ENCODE results near the gene PIK3C2A.

PIK3C2A gene

DNA sequence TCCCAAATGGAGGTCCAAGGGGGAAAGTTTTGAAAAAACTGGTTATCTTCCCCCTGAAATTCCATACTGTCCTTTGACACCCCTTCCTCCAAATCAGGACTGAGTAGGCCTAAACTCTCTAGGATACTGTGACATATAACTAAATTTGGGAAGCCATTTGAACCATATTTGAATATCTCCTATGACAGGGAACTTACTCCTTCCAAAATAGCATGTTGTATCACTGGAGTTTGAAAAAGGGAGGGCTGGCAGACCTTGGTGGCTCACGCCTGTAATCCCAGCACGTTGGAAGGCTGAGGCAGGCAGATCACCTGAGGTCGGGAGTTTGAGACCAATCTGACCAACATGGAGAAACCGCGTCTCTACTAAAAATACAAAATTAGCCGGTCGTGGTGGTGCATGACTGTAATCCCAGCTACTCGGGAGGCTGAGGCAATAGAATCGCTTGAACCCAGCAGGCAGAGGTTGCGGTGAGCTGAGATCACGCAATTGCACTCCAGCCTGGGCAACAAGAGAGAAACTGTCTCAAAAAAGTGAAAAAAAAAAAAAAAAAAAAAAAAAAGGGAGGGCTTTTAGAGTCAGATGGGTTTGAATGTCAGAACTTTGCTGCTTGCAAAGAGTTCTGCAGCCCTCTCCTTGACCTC, 42.4 kb downstream of the PIK3C2A start:
- no peak for DNase-seq
- in situ Hi-C loops (cut with HindIII; ENCODE audit: low pct_ligation_motif_present, low pct_unique_long_range_greater_than_20kb, low sequenced_read_pairs): no loop called here

DNA sequence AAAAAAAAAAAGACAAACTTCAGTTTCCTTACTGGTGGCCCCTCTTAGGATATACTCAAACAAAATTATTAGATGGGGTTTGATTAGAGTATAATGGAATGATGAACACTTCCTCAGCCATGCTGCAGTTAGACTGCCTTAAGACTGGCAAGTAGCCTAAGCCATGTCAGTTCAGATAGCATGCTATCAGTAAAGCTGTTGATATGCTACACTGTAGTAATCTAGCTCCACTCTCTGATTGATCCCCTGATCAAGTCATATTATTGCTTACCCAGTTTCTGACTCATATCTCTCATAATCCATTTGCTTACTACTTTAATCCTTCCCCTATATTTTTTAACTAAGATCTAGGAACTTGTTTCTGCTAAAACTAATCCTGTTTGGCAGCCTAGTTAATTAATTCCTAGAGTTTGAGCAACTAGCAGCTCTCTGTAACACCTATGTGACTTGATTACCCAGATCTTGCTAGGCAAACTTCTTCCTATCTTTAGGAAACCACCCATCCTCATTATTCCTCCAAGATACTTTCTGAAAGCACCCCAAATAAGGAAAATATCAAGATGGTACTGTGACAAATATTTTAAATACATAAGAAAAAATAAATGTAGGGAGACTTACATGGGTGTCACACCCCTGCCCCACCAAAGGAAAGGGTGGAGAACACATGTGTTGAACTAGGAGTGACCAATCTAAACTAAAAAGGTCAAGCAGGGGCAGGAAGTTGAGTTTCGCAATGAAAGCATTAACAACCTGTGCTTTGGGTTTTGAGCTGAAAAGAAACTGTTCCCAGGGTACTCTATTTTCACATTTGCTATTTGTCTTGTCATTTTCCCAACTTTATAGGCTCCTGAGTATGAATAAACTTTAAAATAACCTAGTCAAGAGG, 43.2 kb downstream of the PIK3C2A start:
- in situ Hi-C loops (cut with HindIII; ENCODE audit: low pct_ligation_motif_present, low pct_unique_long_range_greater_than_20kb, low sequenced_read_pairs): no loop called here
- DNase-seq: no peak

DNA sequence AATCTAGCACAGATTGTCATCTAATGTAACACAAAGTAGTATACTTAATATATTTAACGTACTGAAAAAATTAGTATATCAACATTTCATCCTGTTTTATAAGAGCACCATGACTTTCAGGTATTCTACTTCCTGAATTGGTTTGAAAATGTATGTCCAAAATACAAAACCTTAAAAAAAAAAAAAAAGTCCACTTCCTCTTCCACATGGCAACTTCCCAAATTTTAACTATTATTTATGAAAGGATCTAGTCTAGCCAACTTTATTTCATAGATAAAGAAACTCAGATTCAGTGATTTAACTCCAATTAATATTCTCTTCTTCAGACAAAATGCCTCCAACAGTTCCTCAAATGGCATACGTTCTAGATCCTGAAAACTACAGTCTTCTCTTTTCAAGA, 44.0 kb downstream of the PIK3C2A start:
- no peak for DNase-seq
- in situ Hi-C loops (cut with HindIII; ENCODE audit: low pct_ligation_motif_present, low pct_unique_long_range_greater_than_20kb, low sequenced_read_pairs): no loop called here

DNA sequence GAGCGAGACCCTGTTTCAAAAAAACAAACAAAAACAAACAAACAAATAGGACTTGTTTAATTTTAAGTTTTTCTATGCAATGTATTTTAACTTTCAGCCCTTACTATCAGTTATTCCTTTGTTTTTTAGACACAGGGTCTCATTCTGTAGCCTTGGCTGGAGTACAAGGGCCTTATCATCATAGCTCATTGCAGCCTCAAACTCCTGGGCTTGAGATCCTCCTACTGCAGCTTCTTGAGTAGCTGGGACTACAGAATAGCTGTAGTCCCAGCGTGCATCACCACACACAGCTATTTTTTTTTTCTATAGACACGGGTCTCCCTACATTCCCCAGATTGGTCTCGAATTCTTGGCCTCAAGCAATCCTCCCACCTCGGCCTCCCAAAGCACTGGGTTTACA, 44.5 kb downstream of the PIK3C2A start:
- no peak for DNase-seq
- in situ Hi-C loops (cut with HindIII; ENCODE audit: low pct_ligation_motif_present, low pct_unique_long_range_greater_than_20kb, low sequenced_read_pairs): no loop called here

DNA sequence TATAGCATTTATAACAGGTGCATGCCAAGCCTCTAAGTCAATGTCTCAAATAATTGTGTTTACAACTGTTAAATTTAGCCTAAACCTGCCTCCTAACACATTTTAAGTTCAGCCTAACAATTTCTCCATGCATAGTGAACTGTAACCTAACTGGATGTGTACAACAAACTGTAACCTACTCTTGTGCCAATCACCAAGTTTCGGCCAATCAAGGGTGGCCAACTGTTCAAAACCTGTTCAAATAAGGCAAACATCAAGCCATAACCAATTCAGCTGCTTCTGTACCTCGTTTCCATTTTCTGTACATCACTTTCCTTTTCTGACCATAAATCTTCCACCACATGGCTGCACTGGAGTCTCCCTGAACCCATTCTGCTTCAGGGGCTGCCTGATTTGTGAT, 45.4 kb downstream of the PIK3C2A start:
- in situ Hi-C loops (cut with HindIII; ENCODE audit: low pct_ligation_motif_present, low pct_unique_long_range_greater_than_20kb, low sequenced_read_pairs): no loop called here
- DNase-seq: no peak

DNA sequence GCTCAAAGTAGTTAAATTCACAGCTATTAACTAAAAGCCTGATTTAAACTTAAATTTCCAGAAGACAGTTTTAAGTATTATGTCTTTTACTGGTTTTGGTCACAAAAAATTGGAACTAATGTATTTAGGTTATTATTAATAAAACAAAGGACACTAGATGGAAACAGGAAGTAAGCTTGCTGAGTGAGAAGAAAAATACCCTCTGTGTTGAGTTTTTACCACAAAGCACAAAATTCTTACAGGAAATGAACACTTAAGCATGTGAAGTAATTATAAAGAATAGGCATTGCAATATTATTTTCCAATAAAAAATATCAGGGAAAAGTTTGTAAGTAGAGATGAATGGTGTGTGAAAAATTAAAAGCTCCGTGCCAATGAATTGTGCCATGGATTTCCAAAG, 46.3 kb downstream of the PIK3C2A start:
- in situ Hi-C loops (cut with HindIII; ENCODE audit: low pct_ligation_motif_present, low pct_unique_long_range_greater_than_20kb, low sequenced_read_pairs): no loop called here
- no peak for DNase-seq

DNA sequence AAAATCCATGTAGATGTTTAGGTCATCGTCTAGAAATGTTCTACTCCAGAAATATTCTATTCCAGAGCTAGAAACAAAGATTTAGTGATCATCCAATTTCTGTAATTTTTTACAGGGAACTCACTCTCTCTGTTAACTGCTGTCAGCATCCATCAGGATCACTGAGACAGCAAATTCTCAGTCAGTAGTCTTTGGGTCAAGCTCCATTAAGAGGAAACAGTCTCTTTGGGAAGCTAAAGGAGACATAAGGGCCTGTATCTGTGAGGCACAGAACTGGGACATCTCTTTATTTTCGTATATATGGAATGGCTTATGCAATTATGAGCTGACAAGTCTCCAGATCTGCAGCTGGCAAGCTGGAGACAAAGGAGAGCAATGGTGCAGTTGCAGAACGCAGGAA, 48.3 kb downstream of the PIK3C2A start:
- DNase-seq: no peak
- in situ Hi-C loops (cut with HindIII; ENCODE audit: low pct_ligation_motif_present, low pct_unique_long_range_greater_than_20kb, low sequenced_read_pairs): no loop called here
